ENCODE results near the gene SIGLEC6.

DNA sequence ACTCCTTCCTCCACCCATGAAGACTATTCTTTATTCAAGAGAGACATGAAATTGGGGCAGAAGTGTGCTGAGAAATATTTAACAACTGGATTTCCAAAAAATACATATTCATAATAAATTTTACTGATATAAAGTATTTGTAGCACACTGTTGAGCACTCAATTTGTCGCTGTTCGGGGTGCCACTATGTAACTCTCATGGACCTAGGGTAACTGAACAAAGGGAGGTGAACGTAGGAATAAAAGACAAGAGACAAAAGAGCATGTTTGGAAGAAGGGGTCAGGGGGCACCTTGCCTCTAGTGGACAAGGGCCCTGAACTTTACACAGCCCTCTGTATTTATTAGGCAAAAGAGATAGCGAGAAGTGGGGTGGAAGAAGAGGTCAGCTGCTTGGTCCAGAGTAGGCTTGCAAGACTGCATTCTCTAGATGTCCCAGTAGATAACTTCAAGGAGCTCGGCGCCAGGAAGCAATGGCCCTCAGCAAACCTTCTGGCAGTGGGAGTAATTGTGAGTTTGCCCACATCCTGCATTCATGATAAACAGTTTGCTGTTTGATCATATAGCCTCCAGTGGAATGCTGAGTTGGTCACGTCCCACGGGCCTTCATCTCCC lies 35.1 kb upstream of the SIGLEC6 start:
- TF ChIP-seq CTCF (IDR thresholded peaks at IDR 0.05 in 8 of 11, conservative IDR thresholded peaks at IDR 0.05 in 3 of 11) (no peak), POLR2AphosphoS5 (IDR thresholded peaks at IDR 0.05) (no peak), POLR2A (IDR thresholded peaks at IDR 0.05) (no peak)
